Left colon (tissue), 2 donors: Measurements from ENCODE around the gene CCDC137. TPM values are rescaled to one million over a fixed set of nuclear protein-coding genes. Genes with fewer than 3 reads are reported as not detected.

Experiments
- microRNA-seq, 2 donors: library from miRNA; unstranded; fragments of <30 nt; microRNA quantifications; one replicate each; pipeline versions ENCODE4 v1.1.0 to v1.2.0, GENCODE V29; 2020
- total RNA-seq, 2 donors: library from RNA; stranded (reverse); fragmentation: NEBNext Ultra II Directional; extraction: Animal tissue kit (Norgen Biotek cat#: 25700); gene quantifications; one replicate each; pipeline ENCODE4 v1.2.1, GENCODE V29; 2021
- donor health status: DM: no; HTN: no; CAD: no.
- donor health status: DM: yes; HTN: yes; CAD: no.

The CCDC137 gene
- total RNA-seq, 2 donors from 2014 or later = 14.0 to 19.4 TPM

Small RNAs within 50 kb of the gene (microRNA-seq; reads per million reads assigned to microRNA genes)
- gene MIR6786 = 0.53 to 1.4 reads per million in 2 donors

Other genes starting within 250 kb of the CCDC137 start
- gene ACTG1, start 153.9 kb upstream of the CCDC137 start, total RNA-seq = 1,000 to 10,000 TPM; 3,767 to 4,413 TPM
- gene FSCN2, start 138.4 kb upstream of the CCDC137 start, total RNA-seq = 1 to 10 TPM; 2.3 to 4.9 TPM
- 10 to 100 TPM; 25.4 to 28.8 TPM for gene FAAP100, start 114.4 kb upstream of the CCDC137 start, total RNA-seq
- gene NPLOC4, start 29.6 kb upstream of the CCDC137 start, total RNA-seq = 10 to 100 TPM; 86.2 to 88.4 TPM
- under 1 TPM; 0.18 to 0.22 TPM for gene TSPAN10, start 29.5 kb upstream of the CCDC137 start, total RNA-seq
- under 1 TPM in 1 of 2 donors, not detected in 1; 0.34 TPM for gene PDE6G, start 10.2 kb upstream of the CCDC137 start, total RNA-seq
- gene OXLD1, start 132 bp upstream of the CCDC137 start, total RNA-seq = 10 to 100 TPM; 24.6 to 36.6 TPM
- 10 to 100 TPM; 14.3 to 30.5 TPM for gene ARL16, start 17.1 kb downstream of the CCDC137 start, total RNA-seq
- 100 to 1,000 TPM in 1 of 2 donors, 10 to 100 TPM in 1; 98.5 to 105 TPM for gene HGS, start 17.3 kb downstream of the CCDC137 start, total RNA-seq
- gene MRPL12, start 36.6 kb downstream of the CCDC137 start, total RNA-seq = 100 to 1,000 TPM in 1 of 2 donors, 10 to 100 TPM in 1; 88.2 to 146 TPM
- gene SLC25A10, start 45.5 kb downstream of the CCDC137 start, total RNA-seq = 10 to 100 TPM; 52.5 to 76.2 TPM
- gene GCGR, start 137.4 kb downstream of the CCDC137 start, total RNA-seq = under 1 TPM; 0.14 to 0.67 TPM
- gene MCRIP1, start 166.6 kb downstream of the CCDC137 start, total RNA-seq = 10 to 100 TPM; 16.4 to 30.4 TPM
- gene PPP1R27, start 168.3 kb downstream of the CCDC137 start, total RNA-seq = not detected
- gene P4HB, start 193.8 kb downstream of the CCDC137 start, total RNA-seq = 100 to 1,000 TPM; 560 to 669 TPM
- gene ARHGDIA, start 204.6 kb downstream of the CCDC137 start, total RNA-seq = 100 to 1,000 TPM; 447 to 500 TPM
- gene ALYREF, start 224.8 kb downstream of the CCDC137 start, total RNA-seq = 10 to 100 TPM; 43.9 to 69.8 TPM
- gene ANAPC11, start 225.0 kb downstream of the CCDC137 start, total RNA-seq = 10 to 100 TPM; 83.6 to 88.6 TPM
- gene NPB, start 235.5 kb downstream of the CCDC137 start, total RNA-seq = under 1 TPM in 1 of 2 donors, not detected in 1; 0.11 TPM
- gene PCYT2, start 244.7 kb downstream of the CCDC137 start, total RNA-seq = 10 to 100 TPM; 49.9 to 68.9 TPM